A549 (cell line): ENCODE results near the gene FUZ. TPM values are rescaled to one million over a fixed set of nuclear protein-coding genes. Genes with fewer than 3 reads are reported as not detected.

Experiments used
- ATAC-seq, 2 experiments: fragments of 200-7000 bp in 1 of 2; fragments of >200 bp in 1 of 2; cut with Nextera tagmentation in 1 of 2; cut with Tn5 transposase in 1 of 2; 3 replicates each; pipeline versions ENCODE4 v1.8.0 to v1.9.1; 2018 to 2020; ENCODE audit warnings: mild to moderate bottlenecking in 1 of 2, moderate library complexity in 1 of 2
- CTCF ChIA-PET: fragments of 300-600 bp; sonication (Branson Sonifier 250); formaldehyde crosslinking; extraction: SDS; loops from one replicate; lab custom pipeline; 2021; ENCODE audit warnings: antibody characterized with exemption, inconsistent platforms; lab: Yijun Ruan, JAX
- POLR2A ChIA-PET: fragments of 350-600 bp; formaldehyde crosslinking; extraction: SDS; loops from one replicate; lab custom pipeline; 2021; ENCODE audit warnings: antibody characterized with exemption, inconsistent platforms; lab: Yijun Ruan, JAX
- DNase-seq, 2 experiments: peaks; one replicate each; pipeline versions ENCODE4 v3.0.0 to v3.0.0-alpha.2; 2011 to 2016; ENCODE audit warnings: low read depth in 1 of 2, low spot score in 1 of 2
- FAIRE-seq: peaks from 2 replicates; lab custom pipeline; 2011; peaks lifted over from hg19 to GRCh38; lab: Jason Lieb, UNC
- H3K27ac ChIP-seq, 2 experiments: fragments of >200 bp; sonication (Bioruptor Twin); formaldehyde crosslinking; 3 replicates each; pipeline ENCODE4 v1.5.1; 2016 to 2017
- H3K4me1 ChIP-seq: fragments of >200 bp; sonication (Bioruptor Twin); formaldehyde crosslinking; 3 replicates; pipeline ENCODE4 v1.6.1; 2016
- H3K4me2 ChIP-seq: fragments of >200 bp; sonication (Bioruptor Twin); formaldehyde crosslinking; 3 replicates; pipeline ENCODE4 v1.6.1; 2016
- H3K4me3 ChIP-seq: fragments of >200 bp; sonication (Bioruptor Twin); formaldehyde crosslinking; 3 replicates; pipeline ENCODE4 v1.5.1; 2016
- H3K9me3 ChIP-seq: fragments of >200 bp; sonication (Bioruptor Twin); formaldehyde crosslinking; 3 replicates; pipeline ENCODE4 v1.6.1; 2016
- CBX2 ChIP-seq: fragments of 200-600 bp; sonication (generic); IDR thresholded peaks from 2 replicates; pipeline ENCODE4 v1.6.1; 2016; ENCODE audit warnings: low read depth, mild to moderate bottlenecking, borderline replicate concordance
- EHMT2 ChIP-seq: fragments of 200-600 bp; sonication (generic); IDR thresholded peaks from 2 replicates; pipeline ENCODE4 v1.6.1; 2016; ENCODE audit warnings: antibody characterized with exemption, low read depth, mild to moderate bottlenecking, moderate library complexity
- ELK1 ChIP-seq: fragments of 150-350 bp; IDR thresholded peaks from 2 replicates; pipeline ENCODE4 v1.6.1; 2014; ENCODE audit warnings: low read depth, mild to moderate bottlenecking, low read length
- EP300 ChIP-seq, 2 experiments: fragments of >200 bp; sonication (Bioruptor Twin); formaldehyde crosslinking; IDR thresholded peaks; 2 replicates in 1 of 2; 3 replicates in 1 of 2; pipeline ENCODE4 v1.6.1; 2016 to 2017
- GATA3 ChIP-seq: IDR thresholded peaks from 2 replicates; pipeline ENCODE4 v1.6.1; 2012; ENCODE audit warnings: borderline replicate concordance
- HMGXB4 ChIP-seq: fragments of 250-450 bp; sonication (Bioruptor Pico); IDR thresholded peaks from 2 replicates; pipeline ENCODE4 v1.5.0; 2021; ENCODE audit warnings: mild to moderate bottlenecking, moderate library complexity, borderline replicate concordance
- HOXB5 ChIP-seq: fragments of 250-450 bp; sonication (Bioruptor Pico); IDR thresholded peaks from 2 replicates; pipeline ENCODE4 v1.5.0; 2020; ENCODE audit warnings: mild to moderate bottlenecking, moderate library complexity
- JUN ChIP-seq, 2 experiments: fragments of >200 bp; sonication (Bioruptor Twin); formaldehyde crosslinking; IDR thresholded peaks; 2 replicates in 1 of 2; 3 replicates in 1 of 2; pipeline ENCODE4 v1.6.1; 2016 to 2017
- JUNB ChIP-seq: fragments of >200 bp; sonication (Bioruptor Twin); formaldehyde crosslinking; IDR thresholded peaks from 2 replicates; pipeline ENCODE4 v1.6.1; 2016
- KDM1A ChIP-seq: fragments of 200-600 bp; sonication (generic); IDR thresholded peaks from 2 replicates; pipeline ENCODE4 v1.6.1; 2016; ENCODE audit warnings: low read depth, mild to moderate bottlenecking
- KDM5A ChIP-seq: fragments of 200-600 bp; sonication (generic); IDR thresholded peaks from 2 replicates; pipeline ENCODE4 v1.6.1; 2016; ENCODE audit warnings: antibody characterized with exemption, mild to moderate bottlenecking
- MAFK ChIP-seq: fragments of 450-650 bp; IDR thresholded peaks from 2 replicates; pipeline ENCODE4 v1.6.1; 2014; ENCODE audit not compliant: partially characterized antibody
- MAX ChIP-seq: IDR thresholded peaks from 2 replicates; pipeline ENCODE4 v1.6.1; 2012
- MYC ChIP-seq: IDR thresholded peaks from 2 replicates; pipeline ENCODE4 v1.6.1; 2012; ENCODE audit warnings: mild to moderate bottlenecking, inconsistent platforms, low read length, improper control_type of control experiment, borderline replicate concordance
- NFE2L2 ChIP-seq: fragments of 150-350 bp; conservative IDR thresholded peaks from 2 replicates; pipeline ENCODE4 v1.6.1; 2014; ENCODE audit warnings: low read length
- PHF8 ChIP-seq: fragments of 200-600 bp; sonication (generic); IDR thresholded peaks from 2 replicates; pipeline ENCODE4 v1.6.1; 2016; ENCODE audit warnings: low read depth, mild to moderate bottlenecking, antibody characterized with exemption, moderate library complexity, borderline replicate concordance
- POLR2A ChIP-seq: IDR thresholded peaks from 2 replicates; pipeline ENCODE4 v1.6.1; 2012; ENCODE audit warnings: mild to moderate bottlenecking, low read length
- POLR2AphosphoS2 ChIP-seq: conservative IDR thresholded peaks from 2 replicates; pipeline ENCODE4 v1.6.1; 2012; ENCODE audit warnings: low read length, improper control_type of control experiment, inconsistent platforms
- RARB ChIP-seq: fragments of 250-450 bp; sonication (Bioruptor Pico); IDR thresholded peaks from 2 replicates; pipeline ENCODE4 v1.8.0; 2021; ENCODE audit warnings: mild to moderate bottlenecking, moderate library complexity
- RCOR1 ChIP-seq: fragments of 150-350 bp; IDR thresholded peaks from 2 replicates; pipeline ENCODE4 v1.6.1; 2014; ENCODE audit warnings: antibody characterized with exemption, low read length, low read depth
- RNF2 ChIP-seq: fragments of 200-600 bp; sonication (generic); IDR thresholded peaks from 2 replicates; pipeline ENCODE4 v1.6.1; 2016; ENCODE audit warnings: low read depth, mild to moderate bottlenecking, antibody characterized with exemption, moderate library complexity, borderline replicate concordance
- SMC3 ChIP-seq: fragments of >200 bp; sonication (Bioruptor Twin); formaldehyde crosslinking; IDR thresholded peaks from 3 replicates; pipeline ENCODE4 v1.6.1; 2018; ENCODE audit warnings: inconsistent platforms
- SREBF2 ChIP-seq: fragments of 450-650 bp; IDR thresholded peaks from 2 replicates; pipeline ENCODE4 v1.6.1; 2014; ENCODE audit warnings: mild to moderate bottlenecking, moderate library complexity
- TFCP2L1 ChIP-seq: fragments of 250-450 bp; sonication (Bioruptor Pico); IDR thresholded peaks from 2 replicates; pipeline ENCODE4 v1.5.0; 2021; ENCODE audit warnings: mild to moderate bottlenecking
- TP53 ChIP-seq: fragments of 250-450 bp; sonication (Bioruptor Pico); IDR thresholded peaks from 2 replicates; pipeline ENCODE4 v1.5.0; 2021; ENCODE audit warnings: mild to moderate bottlenecking, moderate library complexity
- ZFP36 ChIP-seq: fragments of 450-650 bp; IDR thresholded peaks from 2 replicates; pipeline ENCODE4 v1.6.1; 2014; ENCODE audit warnings: borderline replicate concordance; ENCODE audit not compliant: partially characterized antibody
- ZSCAN20 ChIP-seq: fragments of 250-450 bp; sonication (Bioruptor Pico); IDR thresholded peaks from 2 replicates; pipeline ENCODE4 v1.8.0; 2022; ENCODE audit warnings: mild to moderate bottlenecking, moderate library complexity
- WGBS: methylation state at CpG from one replicate; pipeline ENCODE4 v1.1.6; 2017; ENCODE audit errors: missing lambda C conversion rate; 5-methylcytosine and 5-hydroxymethylcytosine counted together
- polyA plus RNA-seq, 4 experiments: library from polyadenylated mRNA; depleted of rRNA in 3 of 4; stranded (reverse); fragments of >200 nt; fragmentation: RNase III in 1 of 4; extraction: RNeasy Plus Mini Kit Qiagen cat#74134 plus additional on column Dnase treatment in 1 of 4; gene quantifications; 2 replicates in 3 of 4; 3 replicates in 1 of 4; pipeline ENCODE4 v1.2.3, GENCODE V29; 2011 to 2017
- TF ChIP-seq, protein P1 (sequence below): fragments of 200-600 bp; sonication (generic); IDR thresholded peaks from 2 replicates; pipeline ENCODE4 v1.6.1; 2016; ENCODE audit warnings: antibody characterized with exemption, mild to moderate bottlenecking, moderate library complexity

The FUZ gene
- polyA plus RNA-seq, 2 of the 4 experiments (the other 2 are of a cell fraction) = 12.5 to 21.7 TPM

GRCh38 chr19:49799271-49799797 lies 13.8 kb downstream of the FUZ start:
- TF ChIP-seq RNF2 = no peak
- no peak for TF ChIP-seq TP53 (CRISPR knock-in tag)
- TF ChIP-seq HOXB5 (CRISPR knock-in tag) = no peak
- no peak for TF ChIP-seq EP300 (IDR thresholded peaks at IDR 0.05)
- TF ChIP-seq POLR2AphosphoS2 = no peak
- no peak for TF ChIP-seq SMC3
- TF ChIP-seq, protein P1, sequence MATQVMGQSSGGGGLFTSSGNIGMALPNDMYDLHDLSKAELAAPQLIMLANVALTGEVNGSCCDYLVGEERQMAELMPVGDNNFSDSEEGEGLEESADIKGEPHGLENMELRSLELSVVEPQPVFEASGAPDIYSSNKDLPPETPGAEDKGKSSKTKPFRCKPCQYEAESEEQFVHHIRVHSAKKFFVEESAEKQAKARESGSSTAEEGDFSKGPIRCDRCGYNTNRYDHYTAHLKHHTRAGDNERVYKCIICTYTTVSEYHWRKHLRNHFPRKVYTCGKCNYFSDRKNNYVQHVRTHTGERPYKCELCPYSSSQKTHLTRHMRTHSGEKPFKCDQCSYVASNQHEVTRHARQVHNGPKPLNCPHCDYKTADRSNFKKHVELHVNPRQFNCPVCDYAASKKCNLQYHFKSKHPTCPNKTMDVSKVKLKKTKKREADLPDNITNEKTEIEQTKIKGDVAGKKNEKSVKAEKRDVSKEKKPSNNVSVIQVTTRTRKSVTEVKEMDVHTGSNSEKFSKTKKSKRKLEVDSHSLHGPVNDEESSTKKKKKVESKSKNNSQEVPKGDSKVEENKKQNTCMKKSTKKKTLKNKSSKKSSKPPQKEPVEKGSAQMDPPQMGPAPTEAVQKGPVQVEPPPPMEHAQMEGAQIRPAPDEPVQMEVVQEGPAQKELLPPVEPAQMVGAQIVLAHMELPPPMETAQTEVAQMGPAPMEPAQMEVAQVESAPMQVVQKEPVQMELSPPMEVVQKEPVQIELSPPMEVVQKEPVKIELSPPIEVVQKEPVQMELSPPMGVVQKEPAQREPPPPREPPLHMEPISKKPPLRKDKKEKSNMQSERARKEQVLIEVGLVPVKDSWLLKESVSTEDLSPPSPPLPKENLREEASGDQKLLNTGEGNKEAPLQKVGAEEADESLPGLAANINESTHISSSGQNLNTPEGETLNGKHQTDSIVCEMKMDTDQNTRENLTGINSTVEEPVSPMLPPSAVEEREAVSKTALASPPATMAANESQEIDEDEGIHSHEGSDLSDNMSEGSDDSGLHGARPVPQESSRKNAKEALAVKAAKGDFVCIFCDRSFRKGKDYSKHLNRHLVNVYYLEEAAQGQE = no peak
- no peak for TF ChIP-seq NFE2L2
- TF ChIP-seq MAX = no peak
- no peak for TF ChIP-seq JUN (IDR thresholded peaks at IDR 0.05)
- TF ChIP-seq CBX2 = no peak
- TF ChIP-seq TFCP2L1 (CRISPR knock-in tag) = no peak
- no peak for TF ChIP-seq GATA3
- no peak for TF ChIP-seq PHF8
- WGBS = 97% methylated on average over 27 of the region's 28 CpGs
- DNase-seq (no peak), FAIRE-seq (no peak), ATAC-seq (no peak)
- H3K4me3 ChIP-seq = no peak overlapping the region
- peaks cover 5% of the 10 kb centered on the region; the same call in 2 of the 3 replicates for H3K4me1 ChIP-seq
- H3K9me3 ChIP-seq = no peaks in the 10 kb centered on the region
- ChIA-PET CTCF (interaction anchor here (0.9 kb wide), 1 partner anchor 16 kb away, joined by 4 read pairs; no protein-coding TSS in a partner anchor), POLR2A (no interaction called here)
- no peak overlapping the region for H3K27ac ChIP-seq
- no peak overlapping the region for H3K4me2 ChIP-seq

DNA sequence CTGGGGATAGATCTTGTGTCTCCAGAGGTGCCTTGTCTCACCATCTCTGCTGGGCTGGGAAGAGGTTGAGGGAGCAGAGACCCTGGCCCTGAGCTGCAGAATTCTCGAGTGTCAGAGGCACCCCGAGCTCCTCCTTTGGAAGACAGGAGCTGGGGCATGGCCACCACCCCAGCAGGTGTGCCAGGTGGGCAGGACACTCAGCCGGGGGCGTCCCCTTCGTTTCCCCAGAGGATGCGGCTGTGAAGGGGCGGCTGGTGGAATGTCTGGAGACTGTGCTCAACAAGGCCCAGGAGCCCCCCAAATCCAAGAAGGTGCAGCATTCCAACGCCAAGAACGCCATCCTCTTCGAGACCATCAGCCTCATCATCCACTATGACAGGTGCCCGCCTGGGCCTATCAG lies 14.5 kb downstream of the FUZ start:
- no peak overlapping the region for H3K4me2 ChIP-seq
- H3K27ac ChIP-seq = no peak overlapping the region
- DNase-seq (no peak), ATAC-seq (no peak), FAIRE-seq (no peak)
- H3K4me3 ChIP-seq = no peak overlapping the region
- TF ChIP-seq KDM1A (no peak), MAFK (no peak), ZSCAN20 (no peak), POLR2AphosphoS2 (no peak)
- H3K9me3 ChIP-seq = no peaks in the 10 kb centered on the region
- CTCF ChIA-PET = interaction anchor here (0.8 to 0.9 kb wide), 2 partner anchors 15 to 114 kb away, joined by 4 read pairs; no protein-coding TSS in a partner anchor
- 95% methylated on average over 11 of the region's 11 CpGs for WGBS
- POLR2A ChIA-PET = no interaction called here
- H3K4me1 ChIP-seq = peaks cover 5% of the 10 kb centered on the region; the same call in 2 of the 3 replicates

DNA sequence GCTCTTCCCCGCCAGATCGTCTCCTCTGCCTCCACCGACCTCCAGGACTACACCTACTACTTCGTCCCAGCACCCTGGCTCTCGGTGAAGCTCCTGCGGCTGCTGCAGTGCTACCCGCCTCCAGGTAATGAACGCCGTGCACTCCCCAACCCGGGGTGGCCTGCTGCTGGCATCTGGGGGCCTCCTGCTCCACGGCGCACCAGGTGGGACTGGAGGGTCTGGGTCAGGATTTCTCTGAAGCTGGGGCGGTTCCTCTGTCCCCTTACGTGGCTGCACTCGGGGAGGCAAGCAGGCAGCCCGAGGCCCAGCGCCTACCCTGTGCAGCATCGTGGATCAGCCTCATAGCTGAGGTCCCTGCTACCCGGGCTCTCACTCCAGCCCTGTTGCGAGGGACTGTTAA lies 17.5 kb downstream of the FUZ start:
- no peak for ATAC-seq
- TF ChIP-seq MYC (no peak), NFE2L2 (no peak), HOXB5 (CRISPR knock-in tag) (no peak), KDM5A (no peak), JUNB (no peak), POLR2A (no peak), SREBF2 (no peak), EHMT2 (no peak), ELK1 (no peak), RCOR1 (no peak), RARB (CRISPR knock-in tag) (no peak), ZFP36 (no peak), TFCP2L1 (CRISPR knock-in tag) (no peak), HMGXB4 (CRISPR knock-in tag) (no peak)

More for the DNA sequence above, 17.5 kb downstream of the FUZ start:
- Histone ChIP-seq H3K9me3 (no peaks in the 10 kb centered on the region), H3K4me3 (no peak overlapping the region), H3K4me2 (no peak overlapping the region), H3K27ac (no peak overlapping the region), H3K4me1 (peaks cover 5% of the 10 kb centered on the region; the same call in 1 of the 3 replicates)
- no peak for DNase-seq
- POLR2A ChIA-PET = no interaction called here
- WGBS = 93% methylated on average over 20 of the region's 20 CpGs
- FAIRE-seq = no peak
- CTCF ChIA-PET = interaction anchor here (0.6 to 1.7 kb wide), 5 partner anchors 8 to 123 kb away, joined by 3 to 7 read pairs (median 4); no protein-coding TSS in a partner anchor
